Peyer's patch (tissue), 4 donors: ENCODE data around the gene MDFIC2. TPM values are rescaled to one million over a fixed set of nuclear protein-coding genes. Genes with fewer than 3 reads are reported as not detected.

ENCODE experiments used
- DNase-seq, 3 donors: peaks; one replicate each; pipeline ENCODE4 v3.0.0-alpha.2; 2017 to 2019
- H3K27ac ChIP-seq, 4 donors: fragments of 200-600 bp; sonication (generic); one replicate each; pipeline ENCODE4 v1.5.1; 2016 to 2019
- H3K27me3 ChIP-seq, 2 donors: fragments of 200-600 bp; sonication (generic); one replicate each; pipeline ENCODE4 v1.5.1; 2019
- H3K36me3 ChIP-seq, 3 donors: fragments of 200-600 bp; sonication (generic); one replicate each; pipeline ENCODE4 v1.5.1; 2016 to 2019
- H3K4me1 ChIP-seq, 4 donors: fragments of 200-600 bp; sonication (generic); one replicate each; pipeline ENCODE4 v1.5.1; 2016 to 2019
- H3K4me3 ChIP-seq, 4 donors: fragments of 200-600 bp; sonication (generic); 1 replicate in 3 of 4; 2 replicates in 1 of 4; pipeline ENCODE4 v1.5.1; 2016 to 2019; ENCODE audit warnings: mild to moderate bottlenecking in 1 of 4
- H3K9me3 ChIP-seq, 4 donors: fragments of 200-600 bp; sonication (generic); one replicate each; pipeline ENCODE4 v1.5.1; 2016 to 2019; ENCODE audit warnings: mild to moderate bottlenecking in 1 of 4
- CTCF ChIP-seq, 6 experiments: fragments of 450-650 bp in 4 of 6; fragments of 200-600 bp in 2 of 6; sonication (generic) in 1 of 6; IDR thresholded peaks; one replicate each; pipeline ENCODE4 v1.5.1; 2017 to 2019; ENCODE audit warnings: antibody characterized with exemption in 6 of 6, mild to moderate bottlenecking in 3 of 6, moderate library complexity in 1 of 6
- POLR2A ChIP-seq, 2 donors: fragments of 450-650 bp; IDR thresholded peaks; one replicate each; pipeline ENCODE4 v1.5.1; 2017; ENCODE audit warnings: antibody characterized with exemption in 2 of 2, mild to moderate bottlenecking in 2 of 2, moderate library complexity in 2 of 2
- total RNA-seq, 4 donors: library from RNA; depleted of rRNA; stranded (reverse); fragments of >200 nt; gene quantifications; one replicate each; pipeline ENCODE4 v1.1.0, GENCODE V29; 2016

The MDFIC2 gene
- total RNA-seq, 4 donors from 2014 or later = not detected

- no peaks in the 10 kb centered on the region for H3K27me3 ChIP-seq
- H3K36me3 ChIP-seq = no peaks in the 10 kb centered on the region
- H3K9me3 ChIP-seq = no peaks in the 10 kb centered on the region
- no peak overlapping the region for H3K4me3 ChIP-seq
- H3K4me1 ChIP-seq = no peaks in the 10 kb centered on the region
- H3K27ac ChIP-seq = no peak overlapping the region
- no peak for DNase-seq
- TF ChIP-seq POLR2A (IDR thresholded peaks at IDR 0.05) (no peak), CTCF (IDR thresholded peaks at IDR 0.05) (no peak)
Measured at GRCh38 chr3:70189884-70190473, 122.5 kb downstream of the MDFIC2 start.

GRCh38 chr3:70186221-70186620 is 126.2 kb downstream of the MDFIC2 start:
- Histone ChIP-seq H3K9me3 (no peaks in the 10 kb centered on the region), H3K27ac (no peak overlapping the region), H3K4me1 (no peaks in the 10 kb centered on the region), H3K4me3 (no peak overlapping the region), H3K27me3 (no peaks in the 10 kb centered on the region), H3K36me3 (no peaks in the 10 kb centered on the region)
- TF ChIP-seq CTCF (IDR thresholded peaks at IDR 0.05) (no peak), POLR2A (IDR thresholded peaks at IDR 0.05) (no peak)
- no peak for DNase-seq

GRCh38 chr3:70185661-70186060 is 126.8 kb downstream of the MDFIC2 start:
- DNase-seq = no peak
- TF ChIP-seq POLR2A (IDR thresholded peaks at IDR 0.05) = no peak
- TF ChIP-seq CTCF (IDR thresholded peaks at IDR 0.05) = no peak
- no peak overlapping the region for H3K27ac ChIP-seq
- no peak overlapping the region for H3K4me3 ChIP-seq
- no peaks in the 10 kb centered on the region for H3K4me1 ChIP-seq
- no peaks in the 10 kb centered on the region for H3K27me3 ChIP-seq
- H3K9me3 ChIP-seq = no peaks in the 10 kb centered on the region
- H3K36me3 ChIP-seq = no peaks in the 10 kb centered on the region

- Histone ChIP-seq H3K36me3 (no peaks in the 10 kb centered on the region), H3K4me1 (no peaks in the 10 kb centered on the region), H3K9me3 (no peaks in the 10 kb centered on the region), H3K27ac (no peak overlapping the region), H3K4me3 (no peak overlapping the region), H3K27me3 (no peaks in the 10 kb centered on the region)
- TF ChIP-seq CTCF (IDR thresholded peaks at IDR 0.05) = no peak
- TF ChIP-seq POLR2A (IDR thresholded peaks at IDR 0.05) = no peak
- DNase-seq = no peak
Measured at GRCh38 chr3:70183781-70184504, 128.5 kb downstream of the MDFIC2 start.

GRCh38 chr3:70182166-70182565 is 130.3 kb downstream of the MDFIC2 start:
- no peak for TF ChIP-seq POLR2A (IDR thresholded peaks at IDR 0.05)
- no peaks in the 10 kb centered on the region for H3K9me3 ChIP-seq
- H3K27ac ChIP-seq = no peak overlapping the region
- no peaks in the 10 kb centered on the region for H3K4me1 ChIP-seq
- H3K36me3 ChIP-seq = no peaks in the 10 kb centered on the region
- no peaks in the 10 kb centered on the region for H3K27me3 ChIP-seq
- H3K4me3 ChIP-seq = no peak overlapping the region
- DNase-seq = no peak

- H3K27ac ChIP-seq = no peak overlapping the region
- TF ChIP-seq POLR2A (IDR thresholded peaks at IDR 0.05) (no peak), CTCF (IDR thresholded peaks at IDR 0.05) (no peak)
- no peak overlapping the region for H3K4me3 ChIP-seq
- no peaks in the 10 kb centered on the region for H3K9me3 ChIP-seq
- H3K4me1 ChIP-seq = no peaks in the 10 kb centered on the region
- H3K36me3 ChIP-seq = no peaks in the 10 kb centered on the region
- H3K27me3 ChIP-seq = no peaks in the 10 kb centered on the region
- DNase-seq = no peak
Measured at GRCh38 chr3:70180664-70181063, 131.8 kb downstream of the MDFIC2 start.
